NCI-H774 (cell line): ENCODE results near the gene CNGB1.
"Not testable (repeated sequence)": the region's sequence is repeated elsewhere in the genome, so short reads cannot be mapped to it uniquely, and the experiment has no call there.

Experiments
- DNase-seq: peaks from one replicate; lab custom pipeline; 2025; lab: John Stamatoyannopoulos, UW

The CNGB1 gene

DNA sequence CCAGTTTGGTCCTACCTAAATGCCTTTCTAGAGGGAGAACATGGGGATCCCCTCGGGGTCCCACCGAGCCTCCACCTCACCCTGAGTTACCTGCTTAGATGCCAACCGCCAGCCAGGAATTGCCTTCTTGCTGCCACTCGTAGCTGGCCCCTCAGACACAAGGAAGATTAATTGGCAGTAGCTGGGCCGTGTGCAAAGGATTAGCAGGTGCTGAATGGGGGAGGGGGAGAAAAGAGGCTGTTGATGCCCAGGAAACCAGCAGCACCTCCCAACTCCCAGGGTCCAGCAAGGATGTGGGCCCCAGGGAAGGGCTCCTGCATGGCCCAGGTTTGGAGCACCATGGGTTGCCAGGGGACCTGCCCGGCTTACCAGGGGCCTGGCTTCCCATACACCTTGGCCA lies at the start of gene CNGB1:
Gene CNGB1 (minus strand): TSS at position 159 of the 400 bp plus-strand sequence. CDS start 3,842 bp downstream, outside the sequence.
- peak; percentile 69 for DNase-seq

- DNase-seq, result no peak
These were observed 49.1 kb upstream of the CNGB1 start for GRCh38 chr16:58019866-58020538.

DNA sequence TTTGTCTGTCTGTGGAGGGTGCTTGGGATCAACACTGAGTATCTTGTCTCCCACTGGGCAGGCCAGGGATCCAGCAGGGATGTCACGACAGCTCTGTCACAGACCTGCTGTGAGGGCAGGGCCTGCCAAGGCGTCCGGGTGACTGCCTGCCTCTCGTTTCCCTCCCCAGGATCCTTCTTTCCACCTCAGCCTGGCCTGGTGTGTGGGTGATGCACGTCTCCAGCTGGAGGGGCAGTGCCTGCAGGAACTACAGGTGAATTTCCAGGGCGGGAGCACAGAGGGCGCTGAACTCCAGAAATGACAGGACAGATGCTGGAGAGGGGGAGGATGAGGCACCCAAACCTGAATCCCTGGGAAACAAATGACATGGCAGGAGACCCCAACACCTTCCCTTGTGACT lies 47.9 kb upstream of the CNGB1 start:
- no peak for DNase-seq

GRCh38 chr16:58016840-58017446 lies 46.0 kb upstream of the CNGB1 start:
- no peak for DNase-seq

- DNase-seq, result no peak
These were observed 42.5 kb upstream of the CNGB1 start for GRCh38 chr16:58013201-58013956.

GRCh38 chr16:58012481-58012880 lies 41.6 kb upstream of the CNGB1 start:
- no peak for DNase-seq

DNA sequence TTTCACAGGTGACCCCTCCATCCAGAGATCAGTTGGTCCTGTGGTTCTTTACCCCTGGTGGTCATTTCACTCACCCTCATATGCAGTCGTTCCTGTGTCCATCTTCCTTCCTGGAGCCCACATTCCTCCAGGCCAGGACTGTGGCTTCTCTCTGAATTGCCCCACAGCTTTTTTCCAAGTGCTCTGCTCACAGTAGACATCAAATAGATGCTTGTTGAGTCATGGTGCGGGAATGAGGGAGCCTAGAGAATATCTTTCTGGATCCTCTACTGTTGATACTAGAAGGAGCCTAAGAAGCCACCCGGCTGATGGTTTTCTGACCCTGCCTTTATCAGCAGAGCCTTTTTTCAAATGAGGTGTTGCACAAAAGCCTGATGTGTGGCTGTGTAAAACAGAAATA lies 40.7 kb upstream of the CNGB1 start:
- DNase-seq, result no peak

DNA sequence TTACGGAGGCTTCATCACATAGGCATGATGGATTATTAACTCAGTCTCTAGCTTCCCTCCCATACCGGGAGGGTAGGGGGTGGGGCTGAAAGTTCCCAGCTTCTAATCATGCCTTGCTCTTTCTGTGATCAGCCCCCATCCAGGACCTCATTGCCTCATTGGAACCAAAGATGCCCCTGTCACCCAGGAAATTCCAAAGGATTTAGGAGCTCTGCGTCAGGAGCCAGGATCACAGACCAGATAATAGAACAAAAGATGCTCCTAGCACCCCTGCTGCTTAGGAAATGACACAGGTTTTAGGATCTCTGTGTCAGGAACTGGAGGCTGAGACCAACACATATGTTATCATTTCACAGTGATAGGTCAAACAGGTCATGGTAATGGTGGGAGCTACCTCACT lies 40.0 kb upstream of the CNGB1 start:
- no peak for DNase-seq

- no peak for DNase-seq
These were observed 39.0 kb upstream of the CNGB1 start for GRCh38 chr16:58009856-58010416.

DNA sequence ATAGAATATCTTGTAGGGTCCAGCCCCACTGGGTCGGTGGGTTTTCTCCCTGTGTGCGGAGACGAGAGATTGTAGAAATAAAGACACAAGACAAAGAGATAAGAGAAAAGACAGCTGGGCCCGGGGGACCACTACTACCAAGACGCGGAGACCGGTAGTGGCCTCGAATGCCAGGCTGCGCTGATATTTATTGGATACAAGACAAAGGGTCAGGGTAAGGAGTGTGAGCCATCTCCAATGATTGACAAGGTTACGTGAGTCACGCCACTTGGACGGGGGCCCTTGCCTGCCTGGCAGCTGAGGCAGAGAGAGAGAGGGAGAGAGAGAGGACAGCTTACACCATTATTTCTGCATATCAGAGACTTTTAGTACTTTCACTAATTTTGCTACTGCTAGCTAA lies 33.8 kb upstream of the CNGB1 start:
- DNase-seq, result not testable (repeated sequence)

- no peak for DNase-seq
These were observed 32.0 kb upstream of the CNGB1 start for GRCh38 chr16:58002936-58003335.

DNA sequence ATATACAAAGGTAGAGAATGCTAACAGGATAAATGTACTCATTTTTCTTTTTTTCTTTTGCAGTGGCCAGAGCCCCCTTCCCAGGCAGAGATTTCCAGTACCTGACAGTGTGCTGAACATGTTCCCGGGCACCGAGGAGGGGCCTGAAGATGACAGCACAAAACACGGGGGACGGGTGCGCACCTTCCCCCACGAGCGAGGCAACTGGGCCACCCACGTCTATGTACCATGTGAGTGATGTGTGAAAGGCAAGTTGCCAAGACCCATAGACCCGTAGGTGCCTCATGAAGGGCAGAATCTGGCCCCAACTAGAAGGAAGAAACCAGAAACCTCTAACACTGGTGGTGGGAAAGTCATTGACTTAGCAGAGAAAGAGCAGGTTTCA lies 31.5 kb upstream of the CNGB1 start:
- DNase-seq, result no peak

DNA sequence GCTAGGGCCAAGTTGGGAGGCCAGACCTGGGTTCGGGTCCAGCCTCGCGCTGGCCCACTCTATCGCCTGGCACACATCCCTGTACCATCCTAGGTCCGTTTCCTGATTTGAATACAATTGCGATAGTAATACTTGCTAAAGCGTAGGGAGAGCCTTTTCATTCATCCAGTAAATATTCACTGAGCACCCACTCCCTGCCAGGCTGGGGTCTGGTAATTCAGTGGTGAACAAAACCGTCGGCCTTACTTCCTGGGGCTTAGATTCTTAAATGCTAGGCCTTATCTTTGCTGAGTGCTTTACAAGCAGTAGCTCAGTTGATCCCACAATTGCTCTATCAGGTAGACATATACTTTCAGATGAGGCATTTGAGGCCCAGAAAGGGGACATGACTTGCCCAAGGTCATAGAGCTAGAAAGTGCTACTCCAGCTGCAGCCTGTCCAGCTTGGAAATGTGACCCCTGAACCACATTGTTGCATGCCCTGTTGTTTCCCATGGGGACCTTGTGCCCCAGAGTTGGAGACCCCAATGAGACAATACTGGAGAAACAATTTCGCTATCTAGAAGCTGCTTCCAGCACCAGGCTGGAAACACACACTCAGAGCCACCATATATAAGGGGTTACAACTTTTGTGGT lies 31.0 kb upstream of the CNGB1 start:
- no peak for DNase-seq

- DNase-seq, result peak; percentile 86
These were observed 30.1 kb upstream of the CNGB1 start, which contains the start of gene USB1 for GRCh38 chr16:58000706-58001676. USB1 (plus strand) TSS chr16:58001407; CDS start chr16:58001484, 77 bp downstream.

DNA sequence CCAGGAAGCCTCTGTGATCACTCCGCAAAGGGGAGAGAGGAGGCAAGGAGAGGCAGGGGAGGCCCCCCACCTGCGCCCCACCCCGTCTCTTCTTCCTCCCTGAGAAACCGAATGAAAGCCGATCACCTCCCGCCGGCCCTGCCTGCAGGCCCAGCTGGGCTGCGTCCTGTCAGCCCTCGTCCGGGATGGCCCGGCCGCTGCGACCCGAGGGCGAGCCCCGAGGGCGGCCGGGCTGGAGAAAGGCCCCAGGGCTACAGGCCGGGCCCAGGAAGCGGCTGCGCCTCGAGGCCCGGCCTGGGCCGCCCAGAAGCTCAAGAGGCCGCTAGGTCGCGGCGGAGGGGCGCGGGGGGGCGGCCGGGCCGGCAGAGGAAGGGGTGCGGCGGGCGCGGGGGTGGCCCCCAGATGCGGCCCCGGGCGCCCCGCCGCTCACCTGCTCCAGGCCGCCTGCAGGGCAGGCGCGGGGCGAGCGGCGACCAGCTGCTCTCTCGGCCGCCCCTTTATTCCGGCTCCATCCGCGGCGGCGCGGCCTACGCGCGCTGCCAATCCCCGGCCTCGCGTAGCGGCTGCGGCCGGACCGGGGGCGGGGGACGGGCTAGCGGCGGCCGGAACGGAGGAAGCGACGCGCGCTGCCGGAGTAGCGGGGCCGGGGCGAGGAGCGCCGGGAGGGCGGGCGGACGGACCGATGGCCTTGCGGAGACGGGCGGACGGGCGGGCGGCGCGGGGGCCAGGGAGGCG lies 29.2 kb upstream of the CNGB1 start, which contains the start of gene ZNF319:
Gene ZNF319 (minus strand): TSS at position 702 of the 735 bp plus-strand sequence. CDS start 2,407 bp downstream, outside the sequence.
- DNase-seq, result peak; percentile 42

GRCh38 chr16:57999366-57999970 lies 28.5 kb upstream of the CNGB1 start:
- DNase-seq, result no peak

- DNase-seq, result no peak
These were observed 28.1 kb upstream of the CNGB1 start for GRCh38 chr16:57998992-57999365.

DNA sequence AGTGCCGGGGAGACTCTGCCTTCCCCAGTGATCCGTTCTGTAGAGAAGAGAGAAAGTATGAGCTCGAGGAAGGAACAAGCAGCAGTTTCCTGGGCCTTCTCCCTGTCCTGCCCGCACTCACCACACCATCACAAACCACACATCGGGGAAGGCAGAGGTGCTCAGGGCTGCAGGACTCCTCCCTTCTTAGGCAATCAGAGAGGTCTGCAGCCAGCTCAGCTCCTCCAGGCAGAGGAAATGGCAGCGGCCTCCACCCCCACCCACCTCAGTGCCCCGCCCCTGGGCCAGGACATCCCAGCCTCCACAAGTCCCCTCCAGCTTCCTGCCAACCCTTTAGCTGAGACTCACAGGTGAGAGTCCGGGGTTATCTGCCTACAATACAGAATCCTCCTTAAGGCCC lies 27.6 kb upstream of the CNGB1 start:
- no peak for DNase-seq

GRCh38 chr16:57997528-57998265 lies 26.8 kb upstream of the CNGB1 start:
- DNase-seq, result no peak
